ENCODE data around the gene MPP1.

DNA sequence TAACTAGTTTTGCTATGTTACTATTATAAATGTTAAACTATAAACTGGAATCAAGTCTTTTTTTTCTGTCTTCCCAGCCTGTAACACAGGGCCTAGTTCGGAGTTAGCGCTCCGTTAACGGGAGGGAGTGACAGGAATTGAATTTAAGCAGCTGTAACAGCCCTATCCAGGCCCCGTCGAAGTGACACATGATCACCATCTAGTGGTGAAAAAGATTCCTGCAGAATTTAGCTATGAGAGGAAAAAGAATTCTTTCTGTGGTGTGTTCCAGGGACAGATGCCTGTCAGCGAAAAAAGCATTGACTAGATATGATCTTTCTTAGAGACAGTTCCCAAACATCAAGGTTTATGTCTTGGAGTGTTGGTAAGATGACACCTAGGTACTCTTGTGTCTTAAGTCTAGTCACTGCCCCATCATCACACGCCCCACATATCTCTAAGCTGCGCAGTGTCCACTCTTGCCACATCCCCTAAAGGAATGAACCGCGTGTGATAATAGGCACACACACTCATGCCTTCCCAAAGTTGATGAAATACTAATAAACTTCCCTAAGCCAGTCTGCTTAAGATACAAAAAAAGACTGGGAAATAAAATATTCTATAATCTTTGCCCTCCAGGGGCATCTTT, 56.5 kb downstream of the MPP1 start:
- TF ChIP-seq, protein P1, sequence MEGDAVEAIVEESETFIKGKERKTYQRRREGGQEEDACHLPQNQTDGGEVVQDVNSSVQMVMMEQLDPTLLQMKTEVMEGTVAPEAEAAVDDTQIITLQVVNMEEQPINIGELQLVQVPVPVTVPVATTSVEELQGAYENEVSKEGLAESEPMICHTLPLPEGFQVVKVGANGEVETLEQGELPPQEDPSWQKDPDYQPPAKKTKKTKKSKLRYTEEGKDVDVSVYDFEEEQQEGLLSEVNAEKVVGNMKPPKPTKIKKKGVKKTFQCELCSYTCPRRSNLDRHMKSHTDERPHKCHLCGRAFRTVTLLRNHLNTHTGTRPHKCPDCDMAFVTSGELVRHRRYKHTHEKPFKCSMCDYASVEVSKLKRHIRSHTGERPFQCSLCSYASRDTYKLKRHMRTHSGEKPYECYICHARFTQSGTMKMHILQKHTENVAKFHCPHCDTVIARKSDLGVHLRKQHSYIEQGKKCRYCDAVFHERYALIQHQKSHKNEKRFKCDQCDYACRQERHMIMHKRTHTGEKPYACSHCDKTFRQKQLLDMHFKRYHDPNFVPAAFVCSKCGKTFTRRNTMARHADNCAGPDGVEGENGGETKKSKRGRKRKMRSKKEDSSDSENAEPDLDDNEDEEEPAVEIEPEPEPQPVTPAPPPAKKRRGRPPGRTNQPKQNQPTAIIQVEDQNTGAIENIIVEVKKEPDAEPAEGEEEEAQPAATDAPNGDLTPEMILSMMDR (conservative IDR thresholded peaks at IDR 0.05; ENCODE audit: low read length) = peak; percentile 63
- no peak for TF ChIP-seq EZH2phosphoT487 (IDR thresholded peaks at IDR 0.05; ENCODE audit: borderline replicate concordance)

All from Loucy (cell line).